ENCODE results near the gene MFSD8. TPM values are rescaled to one million over a fixed set of nuclear protein-coding genes. Genes with fewer than 3 reads are reported as not detected.

The MFSD8 gene
- total and polyA plus RNA-seq, 2 of the 4 experiments (the other 2 are of a cell fraction), result 8.8 to 36.7 TPM

DNA sequence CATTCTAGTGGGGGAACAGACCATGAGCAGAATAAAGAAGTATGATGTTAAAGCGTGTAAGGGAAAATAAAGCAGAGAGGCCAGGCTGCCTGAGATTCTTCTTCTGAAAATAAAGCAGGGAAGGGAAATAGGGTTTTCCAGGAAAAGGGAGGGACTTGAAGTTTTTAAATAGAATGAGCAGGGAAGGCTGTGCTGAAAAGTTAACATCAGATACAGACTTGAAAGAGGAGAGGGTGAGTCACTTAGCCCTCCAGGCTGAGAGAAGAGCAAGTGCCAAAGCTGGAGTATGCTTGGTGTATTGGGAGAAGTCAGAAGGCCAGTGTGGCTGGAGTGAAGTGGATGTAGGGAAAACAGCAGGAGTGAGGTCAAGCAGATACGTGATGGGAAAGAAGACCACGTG, 94.3 kb downstream of the MFSD8 start:
- H3K56ac ChIP-seq (ENCODE audit: extremely low read depth, insufficient read depth, low read length), result no peak overlapping the region
- H2AK9ac ChIP-seq (replicated peaks; ENCODE audit: low read depth, low read length, poor library complexity), result no peak overlapping the region
- in situ Hi-C loops (cut with MboI; ENCODE audit: low sequenced_read_pairs) (no loop called here), intact Hi-C loops (cut with micrococcal nuclease) (no loop called here), dilution Hi-C loops (cut with HindIII; ENCODE audit: low sequenced_read_pairs, unreplicated experiment) (no loop called here)
- H3K14ac ChIP-seq (replicated peaks; ENCODE audit: low read depth, low read length), result no peak overlapping the region
- 0 out of 2 replicates have a peak, but pooled peaks have one; percentile 15 for TF ChIP-seq FOS (IDR thresholded peaks at IDR 0.05; ENCODE audit: low read depth, low read length)
- TF ChIP-seq, protein P1, sequence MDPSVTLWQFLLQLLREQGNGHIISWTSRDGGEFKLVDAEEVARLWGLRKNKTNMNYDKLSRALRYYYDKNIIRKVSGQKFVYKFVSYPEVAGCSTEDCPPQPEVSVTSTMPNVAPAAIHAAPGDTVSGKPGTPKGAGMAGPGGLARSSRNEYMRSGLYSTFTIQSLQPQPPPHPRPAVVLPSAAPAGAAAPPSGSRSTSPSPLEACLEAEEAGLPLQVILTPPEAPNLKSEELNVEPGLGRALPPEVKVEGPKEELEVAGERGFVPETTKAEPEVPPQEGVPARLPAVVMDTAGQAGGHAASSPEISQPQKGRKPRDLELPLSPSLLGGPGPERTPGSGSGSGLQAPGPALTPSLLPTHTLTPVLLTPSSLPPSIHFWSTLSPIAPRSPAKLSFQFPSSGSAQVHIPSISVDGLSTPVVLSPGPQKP (IDR thresholded peaks at IDR 0.05; ENCODE audit: borderline replicate concordance, low read depth, low read length), result no peak
- H3K4me1 ChIP-seq (ENCODE audit: control insufficient read depth, insufficient read depth, low read length), result peaks cover 6% of the 10 kb centered on the region
- no peak overlapping the region for H2AK5ac ChIP-seq (ENCODE audit: low read depth, low read length)
- H3K18ac ChIP-seq (ENCODE audit: low read depth, low read length), result no peak overlapping the region
- H2BK120ac ChIP-seq (ENCODE audit: low read depth, low read length), result no peak overlapping the region
- H2BK15ac ChIP-seq (ENCODE audit: low read depth, low read length), result no peak overlapping the region
- peaks cover under 1 to 11% of the 10 kb centered on the region in 2 experiments; a peak in 2 of 4 replicates for H3K79me1 ChIP-seq (ENCODE audit: low read depth in 1 of 2, low read length in 2 of 2)
- H4K20me1 ChIP-seq (ENCODE audit: insufficient read depth, low read length), result no peaks in the 10 kb centered on the region
- no peak overlapping the region for H2BK5ac ChIP-seq (ENCODE audit: low read depth, low read length, poor library complexity, severe bottlenecking)
- H3K27ac ChIP-seq (ENCODE audit: insufficient read depth, low read length), result no peak overlapping the region
- no peaks in the 10 kb centered on the region for H3K9me1 ChIP-seq (ENCODE audit: insufficient read depth, low read length)
- H3K4ac ChIP-seq (ENCODE audit: low read depth, low read length), result no peak overlapping the region
- no peak overlapping the region for H4K8ac ChIP-seq (ENCODE audit: low read depth in 2 of 2, low read length in 2 of 2)
- no peaks in the 10 kb centered on the region for H3K9me3 ChIP-seq (ENCODE audit: control insufficient read depth, insufficient read depth, low read length)
- H3K27me3 ChIP-seq (ENCODE audit: control insufficient read depth, insufficient read depth, low read length), result no peaks in the 10 kb centered on the region
- BruUV-seq (replicated peaks), result no TSS peak
- no peak overlapping the region for H3K4me2 ChIP-seq (ENCODE audit: low read depth, low read length)
- H4K91ac ChIP-seq (ENCODE audit: insufficient read depth, low read depth, low read length), result no peak overlapping the region
- H3K23ac ChIP-seq (ENCODE audit: low read depth, low read length), result no peak overlapping the region
- no peak overlapping the region for H4K5ac ChIP-seq (ENCODE audit: low read depth, low read length)
- 58% methylated on average over 3 of the region's 3 CpGs; no CpG with 5 or more reads in 1 of the 2 experiments for WGBS, 2 experiments (ENCODE audit: extremely low coverage in 2 of 2, insufficient read length in 1 of 2)
- H3K36me3 ChIP-seq (ENCODE audit: control insufficient read depth, insufficient read depth, low read length), result no peaks in the 10 kb centered on the region
- ChIA-PET POLR2A (ENCODE audit: unreplicated experiment) (no interaction called here), CTCF (no interaction called here)
- H3K9ac ChIP-seq (ENCODE audit: low read depth, low read length), result no peak overlapping the region
- no peak overlapping the region for H3K4me3 ChIP-seq (ENCODE audit: insufficient read depth, low read depth, low read length)
- ATAC-seq (ENCODE audit: low read depth) (peak; percentile 98), DNase-seq (peak; percentile 89)
- H2AFZ ChIP-seq (replicated peaks; ENCODE audit: low read length, poor library complexity), result peak overlapping the region; percentile 54
- H2BK20ac ChIP-seq (ENCODE audit: low read depth, low read length), result no peak overlapping the region

Data from IMR-90 (cell line).